GM12892 (cell line): ENCODE results near the gene NUP210L.
"Not testable (repeated sequence)": the region's sequence is repeated elsewhere in the genome, so short reads cannot be mapped to it uniquely, and the experiment has no call there.

ENCODE experiments used
- POLR2A ChIP-seq: IDR thresholded peaks from 2 replicates; pipeline ENCODE4 v1.6.1; 2011; ENCODE audit warnings: low read depth, low read length, control low read depth
- TAF1 ChIP-seq: IDR thresholded peaks from 2 replicates; pipeline ENCODE4 v1.6.1; 2011; ENCODE audit warnings: low read depth, mild to moderate bottlenecking, control low read depth, low read length, borderline replicate concordance

DNA sequence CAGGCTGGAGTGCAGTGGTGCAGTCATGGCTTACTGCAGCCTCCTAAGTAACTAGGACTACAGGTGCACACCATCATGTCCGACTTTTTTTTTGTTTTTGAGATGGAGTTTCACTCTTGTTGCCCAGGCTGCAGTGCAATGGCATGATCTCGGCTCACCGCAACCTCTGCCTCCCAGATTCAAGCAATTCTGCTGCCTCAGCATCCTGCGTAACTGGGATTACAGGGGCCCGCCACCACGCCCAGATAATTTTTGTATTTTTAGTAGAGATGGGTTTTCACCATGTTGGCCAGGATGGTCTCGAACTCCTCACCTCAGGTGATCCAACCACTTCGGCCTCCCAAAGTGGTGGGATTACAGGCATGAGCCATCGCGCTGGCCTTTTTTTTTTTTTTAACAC is 158.0 kb downstream of the NUP210L start:
- TF ChIP-seq POLR2A, TAF1: not testable (repeated sequence)
